ENCODE measurements around the gene SPTLC3.
"Not testable (repeated sequence)": the region's sequence is repeated elsewhere in the genome, so short reads cannot be mapped to it uniquely, and the experiment has no call there.

SPTLC3 gene

DNA sequence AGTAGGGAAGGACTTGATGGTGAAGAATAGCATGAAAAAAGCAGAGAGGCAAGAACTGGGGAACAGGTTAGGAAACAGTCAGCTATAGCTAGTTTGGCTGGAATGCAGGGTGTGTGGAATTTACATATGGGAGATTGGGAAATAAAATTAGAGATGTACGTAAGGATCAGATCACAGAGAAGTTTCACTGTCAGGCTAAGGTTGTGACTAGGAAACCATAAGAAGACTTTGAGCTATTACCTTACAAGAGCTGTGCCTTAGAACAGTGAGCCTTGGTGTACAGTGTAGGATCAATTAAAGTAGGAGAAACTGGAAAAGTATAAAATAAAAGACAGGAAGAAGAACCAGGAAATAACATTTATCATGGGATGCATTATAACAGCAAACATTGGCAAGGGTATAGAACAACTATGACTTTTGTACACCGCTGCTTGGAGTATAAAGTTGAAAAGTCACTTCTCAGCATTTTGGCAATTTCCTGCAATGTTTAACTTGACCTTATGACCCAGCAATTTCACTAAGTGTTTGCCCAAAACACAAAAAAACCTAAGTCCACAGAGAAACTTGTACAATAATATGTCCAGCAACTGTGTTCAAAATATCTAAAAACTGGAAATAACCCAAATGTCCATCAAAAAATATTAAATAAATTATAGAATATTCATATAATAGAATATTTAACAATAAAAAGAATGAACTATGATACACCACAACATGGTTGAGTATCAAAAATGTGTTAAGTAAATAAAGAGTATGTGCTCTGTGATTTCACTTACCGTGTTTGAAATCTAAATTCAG is 31.2 kb upstream of the SPTLC3 start:
- H3K4me1 Mint-ChIP-seq = no peaks in the 10 kb centered on the region
- no peaks in the 10 kb centered on the region for H3K27me3 Mint-ChIP-seq
- ATAC-seq (ENCODE audit: low read depth) = no peak
- no peaks in the 10 kb centered on the region for H3K36me3 Mint-ChIP-seq
- no peak for DNase-seq (ENCODE audit: low spot score in 2 of 2)
- no peak overlapping the region for H3K27ac Mint-ChIP-seq
- H3K9me3 Mint-ChIP-seq = peaks cover 3% of the 10 kb centered on the region
- H3K4me3 Mint-ChIP-seq = no peak overlapping the region

DNA sequence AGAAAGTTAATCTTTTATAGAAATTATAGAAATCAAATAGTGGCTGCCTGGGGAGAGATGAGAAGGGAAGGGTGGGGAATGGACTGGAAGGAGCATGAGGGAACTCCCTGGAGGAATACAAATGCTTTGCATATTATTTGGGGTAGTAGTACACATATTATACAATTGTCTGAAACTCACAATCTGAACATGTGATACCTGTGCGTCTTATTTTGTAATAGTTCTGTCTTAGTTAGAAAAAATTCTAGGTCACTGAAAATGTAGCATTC is 30.7 kb upstream of the SPTLC3 start:
- ATAC-seq (ENCODE audit: low read depth) (no peak), DNase-seq (ENCODE audit: low spot score in 2 of 2) (no peak)
- Mint-ChIP-seq H3K4me3 (no peak overlapping the region), H3K4me1 (no peaks in the 10 kb centered on the region), H3K9me3 (peaks cover 3% of the 10 kb centered on the region), H3K27me3 (no peaks in the 10 kb centered on the region), H3K27ac (no peak overlapping the region), H3K36me3 (no peaks in the 10 kb centered on the region)

DNA sequence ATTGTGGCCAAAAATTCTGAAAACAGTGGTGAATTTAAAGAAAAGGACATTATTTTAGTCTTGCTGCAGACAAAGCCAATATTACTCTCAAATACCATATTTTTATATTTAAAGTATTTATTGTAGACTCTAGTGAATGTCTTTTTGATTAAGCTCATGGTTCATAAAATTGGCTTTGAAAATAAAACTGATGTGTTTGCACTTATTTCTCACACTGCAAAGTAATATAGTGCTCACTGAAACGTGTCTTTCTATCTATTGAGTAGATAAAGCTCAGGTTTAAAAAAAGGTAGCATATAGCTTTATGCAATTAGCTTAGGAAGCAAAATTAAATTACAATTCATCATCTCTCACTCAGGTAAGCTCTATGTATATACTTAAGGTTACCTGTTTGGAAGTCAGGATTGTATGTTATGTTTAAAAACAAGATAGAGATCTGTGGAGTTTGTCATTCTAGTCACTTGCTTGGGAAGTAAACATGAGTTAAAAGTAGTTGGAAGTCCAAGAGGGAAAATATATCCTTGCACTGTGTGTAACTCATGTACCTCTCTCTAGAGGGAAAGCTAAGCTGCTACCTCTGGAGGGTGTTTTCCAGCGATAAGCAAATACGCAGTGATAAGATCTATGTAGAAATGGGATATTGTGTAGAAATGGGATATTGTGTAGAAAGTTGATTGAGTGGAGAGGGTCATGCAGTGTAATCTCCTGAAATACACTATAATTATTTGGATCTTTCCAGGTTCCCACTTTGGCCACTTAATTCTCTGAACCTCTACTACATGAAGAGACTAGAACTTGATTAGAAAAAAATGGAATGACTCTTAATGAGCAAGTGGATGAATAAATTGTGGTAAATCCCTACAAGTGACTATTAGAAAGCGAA is 29.9 kb upstream of the SPTLC3 start:
- Mint-ChIP-seq H3K4me3 (no peak overlapping the region), H3K27ac (no peak overlapping the region), H3K4me1 (no peaks in the 10 kb centered on the region), H3K36me3 (no peaks in the 10 kb centered on the region), H3K9me3 (peaks cover 3% of the 10 kb centered on the region), H3K27me3 (no peaks in the 10 kb centered on the region)
- ATAC-seq (ENCODE audit: low read depth) (no peak), DNase-seq (ENCODE audit: low spot score in 2 of 2) (no peak)

DNA sequence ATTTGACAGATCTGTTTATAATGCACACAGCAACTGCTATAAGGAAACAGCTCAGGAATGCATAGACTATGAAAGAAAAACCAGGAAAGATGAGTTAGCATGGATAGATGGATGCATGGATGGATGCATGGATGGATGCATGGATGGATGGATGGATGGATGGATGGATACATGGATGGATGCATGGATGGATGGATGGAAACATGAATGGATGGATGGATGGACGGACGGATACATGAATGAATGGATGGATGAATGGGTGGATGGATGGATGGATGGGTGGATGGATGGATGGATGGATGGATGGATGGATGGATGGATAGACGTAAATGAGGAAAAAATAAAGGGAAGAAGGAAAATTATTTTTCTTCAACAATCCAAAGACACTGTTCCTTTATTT is 29.1 kb upstream of the SPTLC3 start:
- not testable (repeated sequence) for H3K27me3 Mint-ChIP-seq; ATAC-seq (ENCODE audit: low read depth); H3K36me3 Mint-ChIP-seq; DNase-seq (ENCODE audit: low spot score in 2 of 2); H3K9me3 Mint-ChIP-seq; H3K4me1 Mint-ChIP-seq; H3K27ac Mint-ChIP-seq; H3K4me3 Mint-ChIP-seq

DNA sequence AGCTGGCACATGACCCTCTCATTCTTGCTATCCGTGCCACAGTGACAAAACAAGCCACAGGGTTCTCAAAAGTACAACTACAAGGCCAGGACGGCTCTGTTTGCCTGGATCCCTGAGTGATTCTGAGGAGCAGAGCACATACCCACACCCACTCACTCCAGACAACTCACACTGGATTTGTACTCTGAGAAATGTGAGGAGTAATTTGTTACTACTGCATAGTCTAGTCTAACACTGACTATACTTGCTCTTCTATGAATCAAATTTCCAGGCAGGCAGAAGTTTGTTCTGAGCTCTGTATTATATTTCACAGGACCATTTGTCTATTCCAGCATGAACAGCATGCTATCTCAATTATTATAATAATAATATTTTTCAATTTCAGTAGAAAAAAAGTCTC is 26.7 kb upstream of the SPTLC3 start:
- DNase-seq (ENCODE audit: low spot score in 2 of 2) (no peak), ATAC-seq (ENCODE audit: low read depth) (no peak)
- no peaks in the 10 kb centered on the region for H3K4me1 Mint-ChIP-seq
- no peaks in the 10 kb centered on the region for H3K27me3 Mint-ChIP-seq
- H3K9me3 Mint-ChIP-seq = peaks cover 3% of the 10 kb centered on the region
- H3K36me3 Mint-ChIP-seq = no peaks in the 10 kb centered on the region
- no peak overlapping the region for H3K27ac Mint-ChIP-seq
- no peak overlapping the region for H3K4me3 Mint-ChIP-seq

DNA sequence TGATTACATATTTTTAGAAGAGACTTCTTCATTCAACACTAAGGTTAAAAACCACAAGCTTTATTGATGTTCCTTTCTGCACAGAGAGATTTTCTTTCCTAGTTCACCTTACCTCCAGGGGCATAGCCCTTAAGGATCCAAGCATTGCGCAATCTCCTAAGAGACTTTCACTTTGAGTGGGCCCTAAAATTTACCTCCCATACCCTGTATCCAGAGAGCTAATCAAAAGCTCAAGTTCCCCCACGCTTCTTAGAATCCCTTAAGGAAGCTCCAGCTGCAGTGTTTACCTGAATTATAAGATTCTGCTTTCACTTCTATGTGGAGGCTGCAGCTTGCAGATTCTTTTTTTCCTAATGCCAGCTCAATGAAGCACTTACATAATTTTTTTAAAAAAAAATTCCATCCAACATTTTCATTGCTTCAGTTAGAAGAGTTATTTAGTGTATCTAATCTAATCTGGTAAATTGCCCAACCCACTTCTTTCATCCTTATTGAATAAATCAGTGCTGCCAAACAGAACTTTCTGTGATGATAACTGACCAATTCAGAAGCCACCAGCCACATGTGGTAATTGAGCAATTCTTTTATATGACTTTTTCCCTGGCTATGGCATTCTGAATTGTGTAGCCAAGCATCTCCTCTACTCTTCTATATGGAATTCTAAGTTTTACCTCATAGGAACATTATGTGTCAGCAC is 24.6 kb upstream of the SPTLC3 start:
- H3K4me3 Mint-ChIP-seq = no peak overlapping the region
- DNase-seq (ENCODE audit: low spot score in 2 of 2) = no peak
- no peak for ATAC-seq (ENCODE audit: low read depth)
- no peak overlapping the region for H3K27ac Mint-ChIP-seq
- H3K27me3 Mint-ChIP-seq = peaks cover 2% of the 10 kb centered on the region
- peaks cover 3% of the 10 kb centered on the region for H3K9me3 Mint-ChIP-seq
- no peaks in the 10 kb centered on the region for H3K36me3 Mint-ChIP-seq
- no peaks in the 10 kb centered on the region for H3K4me1 Mint-ChIP-seq

DNA sequence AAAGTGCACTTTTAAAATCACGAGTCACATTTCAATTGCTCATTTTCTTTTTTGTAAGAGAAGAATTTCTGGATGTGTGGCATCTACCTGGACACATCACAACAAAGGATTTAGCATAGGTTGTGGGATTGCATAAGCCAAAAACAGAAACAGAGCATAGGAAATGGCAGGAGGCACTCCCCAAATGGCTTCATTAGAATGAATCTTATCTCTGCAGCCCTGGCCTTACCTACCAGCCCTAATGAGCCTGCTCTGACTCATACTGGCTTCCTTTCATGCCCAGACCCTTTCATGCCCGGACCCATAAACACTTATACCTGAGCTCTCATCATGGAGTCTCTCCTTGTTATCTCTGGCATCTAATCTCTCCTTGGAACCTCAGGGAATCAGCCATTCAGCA is 23.9 kb upstream of the SPTLC3 start:
- Mint-ChIP-seq H3K27ac (no peak overlapping the region), H3K36me3 (no peaks in the 10 kb centered on the region), H3K4me3 (no peak overlapping the region), H3K4me1 (no peaks in the 10 kb centered on the region), H3K27me3 (peaks cover 2% of the 10 kb centered on the region), H3K9me3 (no peaks in the 10 kb centered on the region)
- DNase-seq (ENCODE audit: low spot score in 2 of 2) (no peak), ATAC-seq (ENCODE audit: low read depth) (no peak)

DNA sequence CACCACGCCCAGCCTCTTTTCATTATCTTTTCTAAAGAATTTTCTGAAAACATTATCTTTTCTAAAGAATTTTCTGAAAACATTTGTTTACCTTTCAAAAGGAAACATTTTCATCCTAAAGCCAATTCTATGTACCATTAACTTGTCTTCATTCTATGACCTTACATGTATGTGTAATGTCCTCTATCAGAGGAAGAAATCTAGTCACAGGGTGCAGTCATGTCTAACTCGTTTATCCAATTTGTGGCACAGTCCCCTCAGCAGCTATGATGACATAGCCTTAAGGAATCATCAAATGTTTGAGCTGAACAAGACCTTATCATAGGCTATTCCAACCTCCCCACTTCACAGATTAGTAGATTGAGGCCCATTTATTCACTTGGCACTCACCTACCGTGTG is 21.5 kb upstream of the SPTLC3 start:
- ATAC-seq (ENCODE audit: low read depth) (no peak), DNase-seq (ENCODE audit: low spot score in 2 of 2) (no peak)
- H3K27me3 Mint-ChIP-seq = peaks cover 2% of the 10 kb centered on the region
- no peaks in the 10 kb centered on the region for H3K36me3 Mint-ChIP-seq
- H3K27ac Mint-ChIP-seq = no peak overlapping the region
- no peaks in the 10 kb centered on the region for H3K9me3 Mint-ChIP-seq
- H3K4me3 Mint-ChIP-seq = no peak overlapping the region
- no peaks in the 10 kb centered on the region for H3K4me1 Mint-ChIP-seq

DNA sequence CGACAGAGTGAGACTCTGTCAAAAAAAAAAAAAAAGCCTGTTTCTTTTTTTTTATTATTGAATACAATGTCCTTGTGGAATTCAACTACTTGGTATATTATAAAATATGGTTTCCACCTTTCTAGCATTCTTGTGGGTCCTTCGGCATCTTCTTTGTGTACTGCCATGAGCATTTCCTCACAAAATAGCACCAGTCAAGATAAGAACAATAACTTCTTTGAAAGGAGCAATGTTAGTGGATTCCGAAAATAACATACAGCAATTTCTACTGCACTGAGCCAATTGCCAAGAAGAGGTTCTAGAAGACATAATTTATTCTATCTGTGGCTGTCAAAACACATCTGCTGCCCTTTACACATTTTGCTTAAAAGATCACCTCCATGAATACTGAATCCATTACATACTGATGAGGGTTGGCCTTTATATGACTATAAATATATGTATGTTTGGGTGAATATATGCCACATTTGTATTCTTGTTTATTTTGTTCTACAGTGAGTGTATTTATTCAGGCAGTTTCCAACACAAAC is 19.1 kb upstream of the SPTLC3 start:
- Mint-ChIP-seq H3K27ac (no peak overlapping the region), H3K4me1 (no peaks in the 10 kb centered on the region), H3K27me3 (peaks cover 2% of the 10 kb centered on the region), H3K36me3 (no peaks in the 10 kb centered on the region), H3K9me3 (no peaks in the 10 kb centered on the region), H3K4me3 (no peak overlapping the region)
- ATAC-seq (ENCODE audit: low read depth) (no peak), DNase-seq (ENCODE audit: low spot score in 2 of 2) (no peak)

DNA sequence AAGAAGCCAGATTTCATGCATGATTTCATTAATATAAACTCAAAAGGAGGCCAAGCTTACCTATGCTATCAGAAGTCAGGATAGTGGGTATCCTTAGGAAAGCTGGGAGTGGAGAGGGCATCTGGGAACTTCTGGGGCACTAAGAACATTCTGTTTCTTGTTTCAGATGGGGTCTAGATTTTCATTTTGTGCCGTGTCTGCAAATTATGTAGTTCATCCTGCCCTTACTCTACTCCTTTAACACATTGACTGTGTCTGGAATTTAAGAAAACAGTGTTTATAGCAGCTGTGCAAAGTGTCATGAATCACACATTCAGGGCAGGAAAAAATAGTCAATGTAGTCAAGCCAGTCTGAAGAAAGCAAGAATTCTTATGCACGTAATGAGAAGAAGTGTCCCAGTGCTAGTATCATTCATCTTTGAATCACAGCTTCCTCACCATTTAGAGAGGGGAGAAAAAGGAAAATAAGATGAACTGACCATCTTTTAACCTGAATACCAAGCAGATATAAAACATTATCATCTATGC is 11.6 kb upstream of the SPTLC3 start:
- H3K4me3 Mint-ChIP-seq = no peak overlapping the region
- no peaks in the 10 kb centered on the region for H3K27me3 Mint-ChIP-seq

DNA sequence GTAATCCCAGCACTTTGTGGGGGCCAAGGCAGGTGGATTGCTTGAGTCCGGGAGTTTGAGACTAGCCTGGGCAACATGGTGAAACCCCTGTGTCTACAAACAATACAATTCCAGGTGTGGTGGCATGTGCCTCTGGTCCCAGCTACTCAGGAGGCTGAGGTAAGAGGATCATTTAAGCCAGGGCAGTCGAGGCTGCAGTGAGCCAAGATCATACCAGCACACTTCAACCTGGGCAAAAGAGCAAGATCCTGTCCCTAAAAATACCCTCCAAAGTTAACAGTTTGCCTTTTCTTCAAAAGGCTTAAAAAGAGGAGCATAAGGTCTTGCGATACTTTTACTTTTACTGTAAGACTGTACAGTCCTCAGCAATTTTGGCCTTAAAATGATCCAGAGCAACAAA is 10.7 kb upstream of the SPTLC3 start:
- H3K27me3 Mint-ChIP-seq = no peaks in the 10 kb centered on the region
- H3K4me3 Mint-ChIP-seq = no peak overlapping the region
- DNase-seq (ENCODE audit: low spot score in 2 of 2) = no peak
- no peak for ATAC-seq (ENCODE audit: low read depth)
- H3K27ac Mint-ChIP-seq = no peak overlapping the region
- H3K36me3 Mint-ChIP-seq = no peaks in the 10 kb centered on the region
- H3K4me1 Mint-ChIP-seq = no peaks in the 10 kb centered on the region
- H3K9me3 Mint-ChIP-seq = peaks cover 2% of the 10 kb centered on the region

More for the DNA sequence above, 11.6 kb upstream of the SPTLC3 start:
- no peak overlapping the region for H3K27ac Mint-ChIP-seq
- DNase-seq (ENCODE audit: low spot score in 2 of 2) (no peak), ATAC-seq (ENCODE audit: low read depth) (no peak)
- no peaks in the 10 kb centered on the region for H3K4me1 Mint-ChIP-seq
- no peaks in the 10 kb centered on the region for H3K36me3 Mint-ChIP-seq
- peaks cover 2% of the 10 kb centered on the region for H3K9me3 Mint-ChIP-seq

DNA sequence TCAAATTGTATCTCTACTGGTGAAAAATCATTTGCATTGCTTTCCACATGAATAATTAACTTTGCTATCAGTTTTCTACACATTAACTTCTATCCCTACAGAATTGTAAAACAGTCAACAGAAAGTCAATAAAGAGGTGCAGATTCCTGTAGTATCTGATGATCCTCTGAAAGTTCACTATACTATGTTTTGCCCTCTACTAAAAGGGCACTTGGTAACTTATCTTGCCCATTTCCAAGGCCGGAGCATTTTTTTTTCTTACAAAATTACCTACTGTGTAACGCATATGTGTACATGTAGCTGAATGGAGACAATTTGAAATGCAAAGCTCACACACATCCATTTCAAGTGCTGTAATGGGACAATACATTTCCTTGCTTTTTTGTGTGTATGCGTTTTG is 9.6 kb upstream of the SPTLC3 start:
- no peaks in the 10 kb centered on the region for H3K36me3 Mint-ChIP-seq
- no peak for DNase-seq (ENCODE audit: low spot score in 2 of 2)
- no peak for ATAC-seq (ENCODE audit: low read depth)
- peaks cover 2% of the 10 kb centered on the region for H3K9me3 Mint-ChIP-seq
- H3K27ac Mint-ChIP-seq = no peak overlapping the region
- no peaks in the 10 kb centered on the region for H3K4me1 Mint-ChIP-seq
- H3K27me3 Mint-ChIP-seq = no peaks in the 10 kb centered on the region
- no peak overlapping the region for H3K4me3 Mint-ChIP-seq

DNA sequence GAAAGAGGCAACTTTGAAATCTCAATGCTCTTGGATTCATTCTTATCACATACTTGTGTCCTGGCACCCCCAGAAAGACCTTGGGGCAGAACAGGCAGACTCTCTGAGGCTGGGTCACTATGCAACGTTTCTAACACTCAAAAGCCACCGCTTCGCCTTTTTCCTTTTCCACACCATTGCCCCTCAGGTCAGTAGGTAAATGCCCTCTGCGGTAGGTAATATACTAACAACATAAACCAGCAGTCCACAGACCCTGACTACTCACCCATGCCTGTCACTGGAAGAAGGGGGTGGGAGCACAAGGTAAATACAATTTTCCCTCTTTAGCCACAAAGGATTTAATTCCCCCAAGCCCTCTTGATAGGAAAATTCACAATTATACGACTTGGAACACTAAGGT is 6.5 kb upstream of the SPTLC3 start:
- H3K27ac Mint-ChIP-seq = no peak overlapping the region
- no peaks in the 10 kb centered on the region for H3K36me3 Mint-ChIP-seq
- ATAC-seq (ENCODE audit: low read depth) (no peak), DNase-seq (ENCODE audit: low spot score in 2 of 2) (no peak)
- H3K27me3 Mint-ChIP-seq = peaks cover 2% of the 10 kb centered on the region
- H3K9me3 Mint-ChIP-seq = no peaks in the 10 kb centered on the region
- no peaks in the 10 kb centered on the region for H3K4me1 Mint-ChIP-seq
- H3K4me3 Mint-ChIP-seq = no peak overlapping the region

DNA sequence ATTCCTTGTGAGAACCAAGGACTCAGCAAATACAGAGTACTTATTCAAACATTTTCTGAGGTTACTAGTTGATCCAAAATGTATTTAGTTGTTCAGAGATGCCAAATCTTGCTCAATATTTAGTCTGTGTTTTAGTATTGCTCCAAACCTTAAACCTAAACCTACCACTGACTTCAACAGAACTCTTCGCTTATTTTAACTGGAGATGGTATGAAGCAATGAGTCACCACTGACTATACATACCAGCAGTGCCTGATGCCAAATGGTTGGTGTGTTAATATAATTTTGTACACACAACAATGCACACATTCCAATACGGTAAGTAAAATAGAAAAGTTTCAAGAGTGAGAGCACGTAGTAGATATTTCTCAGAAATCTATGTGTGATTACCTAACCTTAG is 1.9 kb upstream of the SPTLC3 start:
- Mint-ChIP-seq H3K4me1 (peaks cover 12% of the 10 kb centered on the region), H3K36me3 (no peaks in the 10 kb centered on the region), H3K27me3 (peaks cover 2% of the 10 kb centered on the region), H3K27ac (no peak overlapping the region), H3K9me3 (no peaks in the 10 kb centered on the region), H3K4me3 (no peak overlapping the region)
- ATAC-seq (ENCODE audit: low read depth) = no peak
- DNase-seq (ENCODE audit: low spot score in 2 of 2) = no peak
